Measurements from ENCODE around the gene USP47. TPM values are rescaled to one million over a fixed set of nuclear protein-coding genes. Genes with fewer than 3 reads are reported as not detected.

The USP47 gene
- total RNA-seq, 4 donors from 2014 or later = 85.2 to 154 (median 94.5) TPM

- no peak overlapping the region for H3K4me3 ChIP-seq (replicated peaks in 1 of 3)
- H3K9me3 ChIP-seq = no peaks in the 10 kb centered on the region
- TF ChIP-seq CTCF (IDR thresholded peaks at IDR 0.05) (no peak), POLR2A (IDR thresholded peaks at IDR 0.05) (no peak)
- H3K36me3 ChIP-seq = no peaks in the 10 kb centered on the region
- H3K4me1 ChIP-seq = no peaks in the 10 kb centered on the region
- DNase-seq = no peak
- no peak overlapping the region for H3K27ac ChIP-seq
- H3K27me3 ChIP-seq = no peaks in the 10 kb centered on the region
- intact Hi-C loops (cut with DNase I) = loop anchor here (10.0 kb wide), 1 partner anchor 457 kb away; no protein-coding TSS in a partner anchor
- 95% methylated on average over 5 of the region's 5 CpGs for WGBS, 2 donors
Measured at GRCh38 chr11:11817957-11818356, 23.8 kb upstream of the USP47 start.

- Histone ChIP-seq H3K4me3 (replicated peaks in 1 of 3) (no peak overlapping the region), H3K27me3 (no peaks in the 10 kb centered on the region), H3K36me3 (no peaks in the 10 kb centered on the region), H3K27ac (no peak overlapping the region), H3K4me1 (no peaks in the 10 kb centered on the region), H3K9me3 (no peaks in the 10 kb centered on the region)
- WGBS, 2 donors = 66 to 81% methylated on average over 2 of the region's 2 CpGs
- TF ChIP-seq POLR2A (IDR thresholded peaks at IDR 0.05) (no peak), CTCF (IDR thresholded peaks at IDR 0.05) (no peak)
- no peak for DNase-seq
- intact Hi-C loops (cut with DNase I) = loop anchor here (10.0 kb wide), 1 partner anchor 456 kb away; no protein-coding TSS in a partner anchor
Measured at GRCh38 chr11:11818529-11819121, 23.1 kb upstream of the USP47 start.

GRCh38 chr11:11821899-11822298, 19.9 kb upstream of the USP47 start:
- TF ChIP-seq POLR2A (IDR thresholded peaks at IDR 0.05) (no peak), CTCF (IDR thresholded peaks at IDR 0.05) (no peak)
- no peaks in the 10 kb centered on the region for H3K4me1 ChIP-seq
- H3K9me3 ChIP-seq = no peaks in the 10 kb centered on the region
- DNase-seq = no peak
- no peak overlapping the region for H3K4me3 ChIP-seq (replicated peaks in 1 of 3)
- no peaks in the 10 kb centered on the region for H3K27me3 ChIP-seq
- no peaks in the 10 kb centered on the region for H3K36me3 ChIP-seq
- intact Hi-C loops (cut with DNase I) = no loop called here
- 70 to 95% methylated on average over 3 of the region's 3 CpGs for WGBS, 2 donors
- H3K27ac ChIP-seq = no peak overlapping the region

GRCh38 chr11:11822946-11823345, 18.8 kb upstream of the USP47 start:
- Histone ChIP-seq H3K4me1 (no peaks in the 10 kb centered on the region), H3K27me3 (no peaks in the 10 kb centered on the region), H3K4me3 (replicated peaks in 1 of 3) (no peak overlapping the region), H3K27ac (no peak overlapping the region), H3K36me3 (no peaks in the 10 kb centered on the region), H3K9me3 (no peaks in the 10 kb centered on the region)
- intact Hi-C loops (cut with DNase I) = no loop called here
- no peak for TF ChIP-seq CTCF (IDR thresholded peaks at IDR 0.05)
- TF ChIP-seq POLR2A (IDR thresholded peaks at IDR 0.05) = no peak
- WGBS, 2 donors = 92 to 94% methylated on average over 4 of the region's 4 CpGs
- no peak for DNase-seq

- H3K4me1 ChIP-seq = no peaks in the 10 kb centered on the region
- no peaks in the 10 kb centered on the region for H3K36me3 ChIP-seq
- no peaks in the 10 kb centered on the region for H3K9me3 ChIP-seq
- intact Hi-C loops (cut with DNase I) = no loop called here
- no peak overlapping the region for H3K4me3 ChIP-seq (replicated peaks in 1 of 3)
- TF ChIP-seq CTCF (IDR thresholded peaks at IDR 0.05) (no peak), POLR2A (IDR thresholded peaks at IDR 0.05) (no peak)
- 93 to 95% methylated on average over 1 of the region's 1 CpG for WGBS, 2 donors
- no peak for DNase-seq
- H3K27ac ChIP-seq = no peak overlapping the region
- H3K27me3 ChIP-seq = no peaks in the 10 kb centered on the region
Measured at GRCh38 chr11:11826260-11826659, 15.5 kb upstream of the USP47 start.

Measured in thyroid gland (tissue), 4 donors.